DND-41 (cell line): ENCODE measurements around the gene PITHD1.

Experiments
- CTCF ChIP-seq: IDR thresholded peaks from 2 replicates; pipeline ENCODE4 v1.5.1; 2012; ENCODE audit warnings: borderline replicate concordance, low read length, moderate library complexity, mild to moderate bottlenecking; ENCODE audit not compliant: poor library complexity, severe bottlenecking; ENCODE audit errors: extremely low read depth
- EZH2 ChIP-seq: IDR thresholded peaks from 3 replicates; pipeline ENCODE4 v1.6.1; 2012; ENCODE audit warnings: borderline replicate concordance, low read depth, mild to moderate bottlenecking, moderate library complexity, low read length, inconsistent platforms; ENCODE audit not compliant: severe bottlenecking

DNA sequence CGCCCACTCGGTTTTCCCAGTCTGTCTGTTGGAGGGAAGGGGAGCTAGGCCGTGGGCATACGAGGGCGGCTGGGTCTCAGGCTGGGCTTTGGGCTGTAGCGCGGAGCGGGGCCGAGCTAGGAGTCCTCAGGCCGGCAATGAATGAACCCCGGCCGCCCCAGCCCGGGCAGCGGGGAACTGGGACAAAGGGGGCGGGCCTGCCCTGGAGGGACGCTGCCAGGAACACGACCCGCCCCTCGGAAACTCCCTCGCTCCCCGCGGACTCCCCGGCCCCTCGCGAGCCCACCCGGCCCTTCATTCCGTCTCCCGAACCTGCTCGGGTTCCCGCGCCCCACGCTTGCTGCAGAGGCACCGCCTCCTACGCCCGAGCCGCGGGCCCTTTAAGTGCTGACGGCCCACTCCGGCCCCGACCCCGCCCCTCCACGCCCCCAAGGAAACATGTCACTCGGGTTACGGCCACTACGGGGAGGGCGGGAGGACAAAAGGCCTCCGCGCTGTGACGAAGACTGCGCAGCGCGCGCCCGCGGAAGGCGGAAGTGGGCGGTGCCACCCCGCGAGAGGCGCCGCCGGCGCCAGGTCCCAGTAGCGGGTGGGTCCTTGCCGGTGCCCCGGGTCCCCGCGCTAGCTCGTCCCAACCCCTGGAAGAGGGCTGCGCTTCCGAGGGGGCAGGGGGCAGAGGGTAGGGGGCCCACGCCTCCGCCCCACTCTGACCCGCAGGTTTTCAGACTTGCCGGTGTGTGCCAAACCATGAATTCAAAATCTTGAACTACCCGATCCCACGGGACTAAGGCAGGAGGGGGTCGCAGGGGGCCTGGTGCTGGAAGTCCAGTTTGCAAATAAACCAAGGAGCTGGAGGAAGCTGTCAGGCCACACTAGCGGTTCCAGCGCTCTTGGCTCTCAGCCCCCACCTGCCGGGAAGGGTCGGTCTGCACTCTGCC lies 22.5 kb downstream of the PITHD1 start, which contains the start of gene GALE:
- TF ChIP-seq CTCF (no peak), EZH2 (no peak)
